Heart right ventricle (tissue), 16 donors: Measurements from ENCODE around the gene AKNA. TPM values are rescaled to one million over a fixed set of nuclear protein-coding genes. Genes with fewer than 3 reads are reported as not detected.
A peak's percentile ranks its signal among the peaks of the same experiment; 100 is the strongest.

Experiments
- ATAC-seq, 8 donors: fragments of 200-7000 bp; cut with Tn5 transposase; one replicate each; pipeline ENCODE4 v1.9.1; 2020; ENCODE audit warnings: mild to moderate bottlenecking in 8 of 8, moderate library complexity in 8 of 8, moderate number of reproducible peaks in 1 of 8
- DNase-seq, 2 donors: peaks; one replicate each; pipeline ENCODE4 v3.0.0-alpha.2; 2020
- H3K27ac ChIP-seq, 10 donors: fragments of 200-600 bp; sonication (generic) in 2 of 10; one replicate each; pipeline versions ENCODE4 v1.5.0 to v1.8.0; 2020 to 2022; ENCODE audit warnings: mild to moderate bottlenecking in 3 of 10
- H3K27me3 ChIP-seq, 7 donors: fragments of 200-600 bp; one replicate each; pipeline ENCODE4 v1.8.0; 2021 to 2022; ENCODE audit warnings: mild to moderate bottlenecking in 2 of 7
- H3K36me3 ChIP-seq, 9 donors: fragments of 200-600 bp; sonication (generic) in 1 of 9; one replicate each; pipeline versions ENCODE4 v1.5.0 to v1.8.0; 2020 to 2022; ENCODE audit warnings: mild to moderate bottlenecking in 2 of 9
- H3K4me1 ChIP-seq, 9 donors: fragments of 200-600 bp; sonication (generic) in 1 of 9; one replicate each; pipeline versions ENCODE4 v1.5.0 to v1.8.0; 2020 to 2022; ENCODE audit warnings: mild to moderate bottlenecking in 4 of 9
- H3K4me3 ChIP-seq, 10 donors: fragments of 200-600 bp; sonication (generic) in 2 of 10; one replicate each; pipeline versions ENCODE4 v1.5.0 to v1.8.0; 2020 to 2022; ENCODE audit warnings: mild to moderate bottlenecking in 7 of 10, moderate library complexity in 2 of 10
- H3K9me3 ChIP-seq, 11 donors: fragments of 200-600 bp in 10 of 11; sonication (generic) in 2 of 11; one replicate each; pipeline versions ENCODE4 v1.5.0 to v1.8.0; 2013 to 2022; ENCODE audit warnings: mild to moderate bottlenecking in 2 of 11, control low read depth in 1 of 11, moderate library complexity in 1 of 11
- WGBS, 2 donors: extraction: QIAGEN DNeasy Blood & Tissue Kit; methylation state at CpG; one replicate each; pipeline ENCODE4 v1.1.7; 2013; ENCODE audit warnings: inconsistent platforms in 1 of 2; 5-methylcytosine and 5-hydroxymethylcytosine counted together
- intact Hi-C, 10 donors: fragments of 100-400 bp; cut with DNase I; formaldehyde crosslinking; loops; one replicate each; pipeline versions ENCODE4 v1.11.1 to v1.14.2; 2022
- polyA plus RNA-seq, 2 donors: library from polyadenylated mRNA; stranded (reverse); fragments of 200-250 nt; gene quantifications; one replicate each; pipeline ENCODE4 v1.2.3, GENCODE V29; 2013
- total RNA-seq, 10 donors: library from RNA; stranded (reverse); fragmentation: NEBNext Ultra II Directional in 3 of 10; extraction: Animal tissue kit (Norgen Biotek cat#: 25700) in 3 of 10; gene quantifications; one replicate each; pipeline versions ENCODE4 v1.2.1 to v1.2.4, GENCODE V29; 2021 to 2023
- TF ChIP-seq, protein P1 (sequence below), 9 donors: fragments of 200-600 bp; sonication (generic) in 2 of 9; IDR thresholded peaks; one replicate each; pipeline versions ENCODE4 v1.5.0 to v1.8.0; 2021 to 2022; ENCODE audit warnings: antibody characterized with exemption in 9 of 9, mild to moderate bottlenecking in 5 of 9, moderate library complexity in 1 of 9
- donor health status: Arrhythmogenic right ventricular cardiomyopathy.
- donor health status: ischemic (EF 13 %, LVEDD 7.1; RV severe dilation, severe dysfunction).
- donor health status: healthy with polysubstance abuse.
- donor health status: DM: no; HTN: yes; CAD: no.
- donor health status: DM: no; HTN: no; CAD: no.
- donor health status: ischemic (EF 25% LVEDD 6.9; RV normal size, moderate dysfunction).
- donor health status: ischemic (EF 25% LVEDD 5.7; RV mildly dilated, moderate dysfunction).
- donor health status: healthy.
- donor health status: DM: yes; HTN: yes; CAD: no.
- donor health status: Ischemic cardiomyopathy.
- donor health status: ischemic (EF 35%, LVEDD 5.7; RV mildly dilated, moderate dysfunction).
- donor health status: nonischemic (EF 11% LVEDD 7.7; RV severe dilation, severe dysfunction).
- donor health status: DM: yes; HTN: yes; CAD: no.
- donor health status: PGD.
- donor health status: ischemic (EF 29% LVEDD 5.4; RV normal size, mild dysfunction).
- donor health status: nonischemic (EF 23%, LVEDD 6.1; RV moderate dilation, normal function).

AKNA gene
- total and polyA plus RNA-seq, 12 donors, result 2.7 to 20.5 (median 4.6) TPM

DNA sequence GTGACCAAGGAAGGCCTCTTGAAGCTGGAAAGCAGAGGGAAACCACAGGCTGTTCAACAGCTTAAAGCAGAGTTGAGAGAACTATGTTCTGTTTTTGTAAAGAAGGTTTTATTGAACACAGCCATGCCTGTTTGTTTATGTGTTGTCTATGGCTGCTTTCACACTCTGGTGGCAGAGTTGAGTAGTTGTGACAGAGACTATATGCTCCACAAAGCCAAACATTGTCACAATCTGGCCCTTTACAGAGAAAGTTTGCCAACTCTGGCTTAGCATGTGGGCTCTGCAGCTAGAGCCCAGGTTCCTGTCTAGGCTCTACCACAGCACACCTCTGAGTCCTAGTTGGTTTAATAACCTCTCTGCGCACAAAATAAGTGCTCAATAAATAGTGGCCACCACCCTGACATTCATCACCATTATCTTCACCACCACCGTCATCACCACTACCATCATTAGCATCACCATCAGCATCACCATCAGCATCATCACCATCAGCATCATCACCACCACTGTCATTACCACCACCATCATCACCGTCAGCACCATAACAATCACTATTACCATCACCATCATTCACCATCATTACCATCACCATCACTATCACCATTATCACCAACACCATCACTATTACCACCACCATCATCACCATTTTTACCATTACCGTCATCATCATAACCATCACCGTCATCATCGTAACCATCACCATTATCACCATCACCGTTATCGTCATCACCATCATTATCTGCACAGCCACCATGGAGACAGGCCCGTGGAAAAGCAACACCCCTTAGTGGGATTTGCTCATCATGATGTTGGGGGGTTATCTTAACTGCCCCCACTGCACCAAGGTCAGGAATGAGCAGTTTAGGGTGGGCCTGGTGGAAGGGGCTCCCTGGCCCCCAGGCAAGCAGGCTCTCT lies 18.3 kb downstream of the AKNA start:
- Histone ChIP-seq H3K27ac (peak overlapping the region in 1 of 10 donors; percentile 89), H3K4me1 (peaks cover 0 to 100% (median 18%) of the 10 kb centered on the region in 9 donors), H3K9me3 (no peaks in the 10 kb centered on the region), H3K4me3 (no peak overlapping the region), H3K27me3 (no peaks in the 10 kb centered on the region), H3K36me3 (peaks cover 0 to 82% (median 6%) of the 10 kb centered on the region in 9 donors)
- intact Hi-C loops, result no loop called here
- TF ChIP-seq, protein P1, sequence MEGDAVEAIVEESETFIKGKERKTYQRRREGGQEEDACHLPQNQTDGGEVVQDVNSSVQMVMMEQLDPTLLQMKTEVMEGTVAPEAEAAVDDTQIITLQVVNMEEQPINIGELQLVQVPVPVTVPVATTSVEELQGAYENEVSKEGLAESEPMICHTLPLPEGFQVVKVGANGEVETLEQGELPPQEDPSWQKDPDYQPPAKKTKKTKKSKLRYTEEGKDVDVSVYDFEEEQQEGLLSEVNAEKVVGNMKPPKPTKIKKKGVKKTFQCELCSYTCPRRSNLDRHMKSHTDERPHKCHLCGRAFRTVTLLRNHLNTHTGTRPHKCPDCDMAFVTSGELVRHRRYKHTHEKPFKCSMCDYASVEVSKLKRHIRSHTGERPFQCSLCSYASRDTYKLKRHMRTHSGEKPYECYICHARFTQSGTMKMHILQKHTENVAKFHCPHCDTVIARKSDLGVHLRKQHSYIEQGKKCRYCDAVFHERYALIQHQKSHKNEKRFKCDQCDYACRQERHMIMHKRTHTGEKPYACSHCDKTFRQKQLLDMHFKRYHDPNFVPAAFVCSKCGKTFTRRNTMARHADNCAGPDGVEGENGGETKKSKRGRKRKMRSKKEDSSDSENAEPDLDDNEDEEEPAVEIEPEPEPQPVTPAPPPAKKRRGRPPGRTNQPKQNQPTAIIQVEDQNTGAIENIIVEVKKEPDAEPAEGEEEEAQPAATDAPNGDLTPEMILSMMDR (IDR thresholded peaks at IDR 0.05), result no peak
- WGBS, 2 donors, result 94 to 95% methylated on average over 9 of the region's 9 CpGs
- DNase-seq (no peak), ATAC-seq (no peak)

- H3K36me3 ChIP-seq, result peaks cover 0 to 85% (median 8%) of the 10 kb centered on the region in 9 donors
- DNase-seq (no peak), ATAC-seq (no peak)
- intact Hi-C loops, result no loop called here
- no peaks in the 10 kb centered on the region for H3K27me3 ChIP-seq
- TF ChIP-seq, protein P1 (IDR thresholded peaks at IDR 0.05), result no peak
- H3K9me3 ChIP-seq, result no peaks in the 10 kb centered on the region
- peak overlapping the region in 1 of 10 donors; percentile 89 for H3K27ac ChIP-seq
- WGBS, 2 donors, result 91 to 93% methylated on average over 14 of the region's 14 CpGs
- H3K4me3 ChIP-seq, result no peak overlapping the region
- H3K4me1 ChIP-seq, result peaks cover 0 to 100% (median 17%) of the 10 kb centered on the region in 9 donors
These were observed 19.8 kb downstream of the AKNA start for GRCh38 chr9:114367772-114368569.

GRCh38 chr9:114367366-114367765 lies 20.4 kb downstream of the AKNA start:
- peak overlapping the region in 2 of 10 donors; percentile 6 to 89 for H3K27ac ChIP-seq
- H3K9me3 ChIP-seq, result no peaks in the 10 kb centered on the region
- H3K27me3 ChIP-seq, result no peaks in the 10 kb centered on the region
- 92 to 95% methylated on average over 6 of the region's 6 CpGs for WGBS, 2 donors
- peaks cover 0 to 94% (median 11%) of the 10 kb centered on the region in 9 donors for H3K4me1 ChIP-seq
- H3K4me3 ChIP-seq, result peak overlapping the region in 1 of 10 donors; percentile 5
- TF ChIP-seq, protein P1 (IDR thresholded peaks at IDR 0.05), result no peak
- intact Hi-C loops, result no loop called here
- no peak for ATAC-seq
- DNase-seq, result no peak
- peaks cover 0 to 91% (median 9%) of the 10 kb centered on the region in 9 donors for H3K36me3 ChIP-seq
